GM12878 (cell line): ENCODE measurements around the gene UFL1. TPM values are rescaled to one million over a fixed set of nuclear protein-coding genes. Genes with fewer than 3 reads are reported as not detected.
"Not testable (repeated sequence)": the region's sequence is repeated elsewhere in the genome, so short reads cannot be mapped to it uniquely, and the experiment has no call there.

Source experiments
- ATAC-seq: fragments of 200-7000 bp; cut with Tn5 transposase; 3 replicates; pipeline ENCODE4 v1.9.1; 2020; ENCODE audit warnings: mild to moderate bottlenecking, moderate library complexity
- BruUV-seq: library from RNA; stranded (reverse); fragments of 400-500 nt; replicated peaks from 2 replicates; lab custom pipeline; 2021; lab: Mats Ljungman, UMichigan
- CTCF ChIA-PET: fragments of 300-600 bp; sonication (Branson Sonifier 250); formaldehyde crosslinking; extraction: SDS; loops from one replicate; lab custom pipeline; 2021; ENCODE audit warnings: inconsistent platforms; lab: Yijun Ruan, JAX
- POLR2A ChIA-PET: fragments of 350-600 bp; formaldehyde crosslinking; extraction: SDS; loops from one replicate; lab custom pipeline; 2021; ENCODE audit warnings: inconsistent platforms; lab: Charles Lee
- RAD21 ChIA-PET: fragments of 300-600 bp; sonication (Branson Sonifier 250); formaldehyde crosslinking; loops from one replicate; lab custom pipeline; 2023; ENCODE audit warnings: antibody characterized with exemption; ENCODE audit not compliant: unreplicated experiment; lab: Charles Lee
- SMC1A ChIA-PET: fragments of 300-600 bp; sonication (Branson Sonifier 250); formaldehyde crosslinking; loops from one replicate; lab custom pipeline; 2023; ENCODE audit not compliant: unreplicated experiment, uncharacterized antibody; lab: Charles Lee
- DNase-seq: peaks from one replicate; pipeline ENCODE4 v3.0.0-alpha.2; 2011; ENCODE audit warnings: low read depth, low spot score
- FAIRE-seq: peaks from 3 replicates; lab custom pipeline; 2011; peaks lifted over from hg19 to GRCh38; lab: Jason Lieb, UNC
- H2AFZ ChIP-seq: 2 replicates; pipeline ENCODE4 v1.6.0; 2011; ENCODE audit warnings: low read depth, low read length, control low read depth; ENCODE audit not compliant: control insufficient read depth
- H3K27ac ChIP-seq: 2 replicates; pipeline ENCODE4 v1.5.1; 2011; ENCODE audit warnings: control low read depth; ENCODE audit not compliant: control insufficient read depth, insufficient read depth
- H3K27me3 ChIP-seq, 2 experiments: replicated peaks in 1 of 2; 2 replicates each; pipeline versions ENCODE4 v1.6.0 to v1.6.1; 2011; ENCODE audit warnings: low read length in 1 of 2; ENCODE audit not compliant: control insufficient read depth in 2 of 2, insufficient read depth in 2 of 2
- H3K36me3 ChIP-seq, 2 experiments: 2 replicates each; pipeline ENCODE4 v1.5.1; 2011; ENCODE audit warnings: low read length in 1 of 2; ENCODE audit not compliant: control insufficient read depth in 2 of 2, insufficient read depth in 2 of 2
- H3K4me1 ChIP-seq: 2 replicates; pipeline ENCODE4 v1.6.1; 2011; ENCODE audit warnings: mild to moderate bottlenecking, low read length, moderate library complexity, mixed read lengths; ENCODE audit not compliant: control insufficient read depth, insufficient read depth
- H3K4me2 ChIP-seq: 2 replicates; pipeline ENCODE4 v1.6.0; 2011; ENCODE audit warnings: control low read depth; ENCODE audit not compliant: control insufficient read depth, insufficient read depth
- H3K4me3 ChIP-seq: fragments of 200-600 bp; sonication (generic); 2 replicates; pipeline ENCODE4 v1.5.1; 2016
- H3K79me2 ChIP-seq: 2 replicates; pipeline ENCODE4 v1.6.0; 2011; ENCODE audit warnings: low read length; ENCODE audit not compliant: control insufficient read depth, insufficient read depth
- H3K9ac ChIP-seq: 2 replicates; pipeline ENCODE4 v1.8.0; 2011; ENCODE audit warnings: low read length, control low read depth, mixed read lengths; ENCODE audit not compliant: control insufficient read depth, insufficient read depth
- H3K9me3 ChIP-seq: replicated peaks from 3 replicates; pipeline ENCODE4 v1.5.1; 2011; ENCODE audit warnings: mild to moderate bottlenecking, low read length; ENCODE audit not compliant: control insufficient read depth, insufficient read depth
- H4K20me1 ChIP-seq: 2 replicates; pipeline ENCODE4 v1.6.0; 2011; ENCODE audit not compliant: control insufficient read depth, insufficient read depth
- BHLHE40 ChIP-seq, 2 experiments: fragments of 450-650 bp in 1 of 2; IDR thresholded peaks; 2 replicates each; pipeline ENCODE4 v1.6.1; 2011 to 2017; ENCODE audit warnings: low read depth in 2 of 2, borderline replicate concordance in 1 of 2, improper control_type of control experiment in 1 of 2, low read length in 1 of 2, mild to moderate bottlenecking in 1 of 2
- EP300 ChIP-seq, 2 experiments: fragments of 150-350 bp in 1 of 2; IDR thresholded peaks; 2 replicates each; pipeline ENCODE4 v1.6.1; 2011 to 2012; ENCODE audit warnings: low read depth in 2 of 2, low read length in 2 of 2, borderline replicate concordance in 1 of 2, improper control_type of control experiment in 1 of 2, inconsistent platforms in 1 of 2; ENCODE audit not compliant: control insufficient read depth in 1 of 2
- ETV6 ChIP-seq, 2 experiments: fragments of 450-650 bp in 1 of 2; IDR thresholded peaks in 1 of 2; conservative IDR thresholded peaks in 1 of 2; 2 replicates each; pipeline ENCODE4 v1.6.1; 2014; ENCODE audit warnings: antibody characterized with exemption in 1 of 2, borderline replicate concordance in 1 of 2, low read depth in 1 of 2, mild to moderate bottlenecking in 1 of 2, moderate library complexity in 1 of 2
- KAT2A ChIP-seq: conservative IDR thresholded peaks from 2 replicates; pipeline ENCODE4 v1.6.1; 2011; ENCODE audit warnings: low read depth, low read length; ENCODE audit not compliant: control insufficient read depth
- LARP7 ChIP-seq: fragments of 450-650 bp; IDR thresholded peaks from 2 replicates; pipeline ENCODE4 v1.6.1; 2017; ENCODE audit warnings: mild to moderate bottlenecking
- RAD51 ChIP-seq: fragments of 450-650 bp; IDR thresholded peaks from 2 replicates; pipeline ENCODE4 v1.6.1; 2016; ENCODE audit warnings: moderate library complexity, mild to moderate bottlenecking, inconsistent platforms
- RCOR1 ChIP-seq: conservative IDR thresholded peaks from 2 replicates; pipeline ENCODE4 v1.6.1; 2012; ENCODE audit warnings: low read depth, low read length, improper control_type of control experiment
- SUPT20H ChIP-seq: IDR thresholded peaks from 2 replicates; pipeline ENCODE4 v1.6.1; 2011; ENCODE audit warnings: low read depth, mild to moderate bottlenecking, low read length, moderate library complexity, borderline replicate concordance; ENCODE audit not compliant: control insufficient read depth
- TAF1 ChIP-seq: IDR thresholded peaks from 2 replicates; pipeline ENCODE4 v1.6.1; 2011; ENCODE audit warnings: mild to moderate bottlenecking, low read depth, low read length, borderline replicate concordance
- TARDBP ChIP-seq: IDR thresholded peaks from 2 replicates; pipeline ENCODE4 v1.6.1; 2016; ENCODE audit warnings: borderline replicate concordance
- WGBS: methylation state at CpG from one replicate; pipeline ENCODE4 v1.1.6; 2016; ENCODE audit warnings: low lambda C conversion rate; ENCODE audit not compliant: insufficient replicate concordance, insufficient coverage; ENCODE audit errors: missing lambda C conversion rate; 5-methylcytosine and 5-hydroxymethylcytosine counted together
- in situ Hi-C: fragments of 300-500 bp; cut with MboI; formaldehyde crosslinking; loops from 9 replicates; pipeline ENCODE4 v1.14.3; 2018; ENCODE audit warnings: mixed read lengths
- intact Hi-C: fragments of 100-400 bp; cut with micrococcal nuclease; formaldehyde crosslinking; loops from one replicate; pipeline ENCODE4 v1.14.2; 2022; ENCODE audit not compliant: unreplicated experiment
- polyA plus RNA-seq, 11 experiments: library from polyadenylated mRNA; depleted of rRNA in 4 of 11; unstranded in 6 of 11; stranded (reverse) in 5 of 11; fragments of >200 nt; fragmentation: Nextera tagmentation in 4 of 11; fragmentation: Illumina TruSeq in 1 of 11; extraction: Ambion mirVana in 4 of 11; extraction: Trizol in 1 of 11; gene quantifications; 1 replicate in 1 of 11; 2 replicates in 10 of 11; pipeline versions ENCODE4 v1.2.1 to v1.2.3, GENCODE V29; 2011 to 2016; ENCODE audit warnings: inconsistent platforms in 2 of 11, missing spikeins in 2 of 11, low read depth in 1 of 11
- total RNA-seq, 4 experiments: library from RNA; depleted of rRNA in 3 of 4; stranded (reverse); fragments of >200 nt in 3 of 4; fragmentation: Illumina TruSeq in 1 of 4; extraction: Trizol in 1 of 4; gene quantifications; 2 replicates each; pipeline versions ENCODE4 v1.2.1 to v1.2.3, GENCODE V29; 2013 to 2021

UFL1 gene
- total and polyA plus RNA-seq, 10 of the 15 experiments (the other 5 are each of a cell fraction or from before 2014, with no cell fraction given) = 13.8 to 29.3 (median 24.4) TPM

GRCh38 chr6:96559740-96560139 is 38.1 kb downstream of the UFL1 start:
- SMC1A ChIA-PET, ATAC-seq, RAD21 ChIA-PET, H3K27me3 ChIP-seq, H3K79me2 ChIP-seq, DNase-seq, H3K4me1 ChIP-seq, H3K9me3 ChIP-seq, in situ Hi-C loops, H4K20me1 ChIP-seq, H2AFZ ChIP-seq, H3K9ac ChIP-seq, intact Hi-C loops, H3K36me3 ChIP-seq, BruUV-seq, H3K27ac ChIP-seq, H3K4me3 ChIP-seq, H3K4me2 ChIP-seq, FAIRE-seq, POLR2A ChIA-PET, CTCF ChIA-PET: not testable (repeated sequence)
- 95% methylated on average over 2 of the region's 2 CpGs for WGBS

- no peaks in the 10 kb centered on the region for H3K36me3 ChIP-seq
- intact Hi-C loops = no loop called here
- H3K4me1 ChIP-seq = no peaks in the 10 kb centered on the region
- RAD21 ChIA-PET = no interaction called here
- no peak within 1 kb of the TSS for H3K27ac ChIP-seq
- BruUV-seq = no TSS peak
- DNase-seq = no peak
- no peak for ATAC-seq
- in situ Hi-C loops = no loop called here
- H3K27me3 ChIP-seq = no peaks in the 10 kb centered on the region
- H3K79me2 ChIP-seq = no peaks in the 10 kb centered on the region
- 23% methylated on average over 3 of the region's 3 CpGs for WGBS
- H3K4me2 ChIP-seq = no peak within 1 kb of the TSS
- no peaks in the 10 kb centered on the region for H3K9me3 ChIP-seq
- TF ChIP-seq BHLHE40 (IDR thresholded peaks at IDR 0.05; ENCODE audit: borderline replicate concordance in 1 of 2, low read depth in 2 of 2, low read length in 1 of 2) (no peak), RCOR1 (no peak), RAD51 (no peak), LARP7 (no peak), SUPT20H (no peak), TARDBP (no peak), TAF1 (no peak), EP300 (IDR thresholded peaks at IDR 0.05; ENCODE audit: borderline replicate concordance in 1 of 2, control insufficient read depth in 1 of 2, low read depth in 2 of 2, low read length in 2 of 2) (no peak), ETV6 (conservative IDR thresholded peaks at IDR 0.05 in 1 of 2, IDR thresholded peaks at IDR 0.05 in 1 of 2; ENCODE audit: borderline replicate concordance in 1 of 2, low read depth in 1 of 2) (no peak), KAT2A (no peak)
- H3K9ac ChIP-seq = no peak within 1 kb of the TSS
- no peaks in the 10 kb centered on the region for H4K20me1 ChIP-seq
- CTCF ChIA-PET = interaction anchor here (1.2 kb wide), 1 partner anchor 8 kb away, joined by 3 read pairs; no protein-coding TSS in a partner anchor
- no peak for FAIRE-seq
- no peak within 1 kb of the TSS for H2AFZ ChIP-seq
- SMC1A ChIA-PET = interaction anchor here (1.0 to 1.3 kb wide), 2 partner anchors 14 to 41 kb away, joined by 3 read pairs; no protein-coding TSS in a partner anchor
- H3K4me3 ChIP-seq = no peak within 1 kb of the TSS
- POLR2A ChIA-PET = no interaction called here
Observed at GRCh38 chr6:96562886-96563285, 41.3 kb downstream of the UFL1 start, which contains the start of gene FHL5. FHL5 (plus strand) TSS chr6:96563128; CDS start chr6:96603614, 40,486 bp downstream.
